HG02870 (cell line): ENCODE measurements around the gene THSD7A.

Experiments used
- ATAC-seq: cut with Tn5 transposase; IDR thresholded peaks from one replicate; pipeline ENCODE4 v1.9.1; 2021; ENCODE audit warnings: mild to moderate bottlenecking, moderate library complexity; ENCODE audit not compliant: unreplicated experiment

Gene THSD7A

GRCh38 chr7:11751807-11752389 lies 80.1 kb downstream of the THSD7A start:
- no peak for ATAC-seq

- no peak for ATAC-seq
Observed at GRCh38 chr7:11751315-11751714, 80.7 kb downstream of the THSD7A start.

GRCh38 chr7:11750191-11750590 lies 81.8 kb downstream of the THSD7A start:
- ATAC-seq, result no peak

GRCh38 chr7:11749629-11750028 lies 82.4 kb downstream of the THSD7A start:
- no peak for ATAC-seq

- ATAC-seq, result no peak
Observed at GRCh38 chr7:11748884-11749283, 83.1 kb downstream of the THSD7A start.

- ATAC-seq, result no peak
Observed at GRCh38 chr7:11747715-11748485, 84.1 kb downstream of the THSD7A start.

GRCh38 chr7:11746591-11746990 lies 85.4 kb downstream of the THSD7A start:
- ATAC-seq, result no peak

- no peak for ATAC-seq
Observed at GRCh38 chr7:11743548-11743947, 88.5 kb downstream of the THSD7A start.

GRCh38 chr7:11743016-11743415 lies 89.0 kb downstream of the THSD7A start:
- no peak for ATAC-seq

GRCh38 chr7:11742496-11742895 lies 89.5 kb downstream of the THSD7A start:
- ATAC-seq, result no peak

GRCh38 chr7:11737723-11738122 lies 94.3 kb downstream of the THSD7A start:
- no peak for ATAC-seq

GRCh38 chr7:11732207-11732606 lies 99.8 kb downstream of the THSD7A start:
- ATAC-seq, result no peak

GRCh38 chr7:11730725-11731124 lies 101.3 kb downstream of the THSD7A start:
- ATAC-seq, result no peak

- ATAC-seq, result no peak
Observed at GRCh38 chr7:11727864-11728263, 104.1 kb downstream of the THSD7A start.

GRCh38 chr7:11726794-11727155 lies 105.2 kb downstream of the THSD7A start:
- ATAC-seq, result no peak

GRCh38 chr7:11726001-11726793 lies 105.8 kb downstream of the THSD7A start:
- no peak for ATAC-seq

- no peak for ATAC-seq
Observed at GRCh38 chr7:11716185-11716584, 115.8 kb downstream of the THSD7A start.

GRCh38 chr7:11714676-11715075 lies 117.3 kb downstream of the THSD7A start:
- ATAC-seq, result no peak

GRCh38 chr7:11714205-11714604 lies 117.8 kb downstream of the THSD7A start:
- no peak for ATAC-seq

- no peak for ATAC-seq
Observed at GRCh38 chr7:11713352-11713751, 118.6 kb downstream of the THSD7A start.

GRCh38 chr7:11710377-11710776 lies 121.6 kb downstream of the THSD7A start:
- no peak for ATAC-seq

- ATAC-seq, result no peak
Observed at GRCh38 chr7:11709196-11709595, 122.8 kb downstream of the THSD7A start.
